GM21717 (cell line): ENCODE measurements around the gene TLK2.
"Not testable (repeated sequence)": the region's sequence is repeated elsewhere in the genome, so short reads cannot be mapped to it uniquely, and the experiment has no call there.

Experiments used
- ATAC-seq: cut with Tn5 transposase; IDR thresholded peaks from one replicate; pipeline ENCODE4 v1.9.1; 2021; ENCODE audit warnings: mild to moderate bottlenecking, moderate library complexity; ENCODE audit not compliant: unreplicated experiment

The TLK2 gene

GRCh38 chr17:62557532-62557931 is 78.9 kb downstream of the TLK2 start:
- not testable (repeated sequence) for ATAC-seq

GRCh38 chr17:62558941-62559340 is 80.3 kb downstream of the TLK2 start:
- ATAC-seq = not testable (repeated sequence)

- ATAC-seq = not testable (repeated sequence)
Observed at GRCh38 chr17:62560971-62561370, 82.3 kb downstream of the TLK2 start.

- ATAC-seq = no peak
Observed at GRCh38 chr17:62562656-62563055, 84.0 kb downstream of the TLK2 start.

- no peak for ATAC-seq
Observed at GRCh38 chr17:62565817-62566216, 87.2 kb downstream of the TLK2 start.

- ATAC-seq = no peak
Observed at GRCh38 chr17:62566996-62567578, 88.5 kb downstream of the TLK2 start.

- no peak for ATAC-seq
Observed at GRCh38 chr17:62572488-62572887, 93.9 kb downstream of the TLK2 start.

GRCh38 chr17:62572888-62573401 is 94.3 kb downstream of the TLK2 start:
- ATAC-seq = no peak

- ATAC-seq = no peak
Observed at GRCh38 chr17:62573480-62574117, 95.0 kb downstream of the TLK2 start.

- no peak for ATAC-seq
Observed at GRCh38 chr17:62576382-62576781, 97.8 kb downstream of the TLK2 start.

GRCh38 chr17:62578757-62579487 is 100.3 kb downstream of the TLK2 start:
- ATAC-seq = no peak

GRCh38 chr17:62580947-62581346 is 102.3 kb downstream of the TLK2 start:
- ATAC-seq = no peak

- no peak for ATAC-seq
Observed at GRCh38 chr17:62581764-62582163, 103.1 kb downstream of the TLK2 start.

- ATAC-seq = no peak
Observed at GRCh38 chr17:62587554-62587953, 108.9 kb downstream of the TLK2 start.

GRCh38 chr17:62588109-62588508 is 109.5 kb downstream of the TLK2 start:
- ATAC-seq = no peak

- no peak for ATAC-seq
Observed at GRCh38 chr17:62591333-62591732, 112.7 kb downstream of the TLK2 start.

GRCh38 chr17:62591822-62592221 is 113.2 kb downstream of the TLK2 start:
- not testable (repeated sequence) for ATAC-seq

- ATAC-seq = no peak
Observed at GRCh38 chr17:62592341-62593099, 113.9 kb downstream of the TLK2 start.

GRCh38 chr17:62595484-62595883 is 116.9 kb downstream of the TLK2 start:
- ATAC-seq = no peak

GRCh38 chr17:62596662-62597061 is 118.0 kb downstream of the TLK2 start:
- no peak for ATAC-seq

GRCh38 chr17:62597150-62597549 is 118.5 kb downstream of the TLK2 start:
- no peak for ATAC-seq
